ENCODE data around the gene CSGALNACT2. TPM values are rescaled to one million over a fixed set of nuclear protein-coding genes. Genes with fewer than 3 reads are reported as not detected.

CSGALNACT2 gene
- total RNA-seq, 4 donors from 2014 or later, result 29.1 to 43.3 (median 34.7) TPM

- Histone ChIP-seq H3K4me3 (no peak overlapping the region), H3K27me3 (no peaks in the 10 kb centered on the region), H3K36me3 (no peaks in the 10 kb centered on the region), H3K9me3 (no peaks in the 10 kb centered on the region), H3K27ac (peak overlapping the region in 2 of 4 donors; percentile 24 to 90), H3K4me1 (peaks cover 0 to 33% (median 2%) of the 10 kb centered on the region in 4 donors)
- no peak for DNase-seq (ENCODE audit: low spot score in 2 of 2)
- TF ChIP-seq EP300 (IDR thresholded peaks at IDR 0.05), result no peak
- TF ChIP-seq, protein P1, sequence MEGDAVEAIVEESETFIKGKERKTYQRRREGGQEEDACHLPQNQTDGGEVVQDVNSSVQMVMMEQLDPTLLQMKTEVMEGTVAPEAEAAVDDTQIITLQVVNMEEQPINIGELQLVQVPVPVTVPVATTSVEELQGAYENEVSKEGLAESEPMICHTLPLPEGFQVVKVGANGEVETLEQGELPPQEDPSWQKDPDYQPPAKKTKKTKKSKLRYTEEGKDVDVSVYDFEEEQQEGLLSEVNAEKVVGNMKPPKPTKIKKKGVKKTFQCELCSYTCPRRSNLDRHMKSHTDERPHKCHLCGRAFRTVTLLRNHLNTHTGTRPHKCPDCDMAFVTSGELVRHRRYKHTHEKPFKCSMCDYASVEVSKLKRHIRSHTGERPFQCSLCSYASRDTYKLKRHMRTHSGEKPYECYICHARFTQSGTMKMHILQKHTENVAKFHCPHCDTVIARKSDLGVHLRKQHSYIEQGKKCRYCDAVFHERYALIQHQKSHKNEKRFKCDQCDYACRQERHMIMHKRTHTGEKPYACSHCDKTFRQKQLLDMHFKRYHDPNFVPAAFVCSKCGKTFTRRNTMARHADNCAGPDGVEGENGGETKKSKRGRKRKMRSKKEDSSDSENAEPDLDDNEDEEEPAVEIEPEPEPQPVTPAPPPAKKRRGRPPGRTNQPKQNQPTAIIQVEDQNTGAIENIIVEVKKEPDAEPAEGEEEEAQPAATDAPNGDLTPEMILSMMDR (IDR thresholded peaks at IDR 0.05), result no peak
- WGBS, 2 donors, result 63 to 75% methylated on average over 1 to 5 of the region's 6 CpGs
Measured at GRCh38 chr10:43210556-43210955, 72.3 kb downstream of the CSGALNACT2 start.

DNA sequence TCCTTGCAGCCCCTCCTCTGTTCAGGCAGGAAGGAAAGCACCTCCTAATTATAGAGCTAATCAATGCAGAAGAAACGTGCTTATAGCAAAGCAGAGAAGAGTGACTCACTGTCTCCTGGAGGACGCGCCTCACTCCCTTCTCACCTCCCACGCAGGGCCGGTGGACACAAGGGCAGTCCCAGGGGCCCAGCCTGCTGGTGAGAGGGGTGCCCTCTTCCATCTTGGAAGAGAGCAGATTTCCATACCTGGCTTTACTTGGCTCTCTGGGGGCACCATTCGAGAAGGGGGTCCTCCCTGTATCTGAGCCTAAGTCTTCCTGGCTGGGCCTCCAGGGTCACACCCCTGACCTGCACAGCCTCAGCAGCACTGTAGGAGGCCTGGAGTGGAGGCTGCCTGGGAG is 72.8 kb downstream of the CSGALNACT2 start:
- Histone ChIP-seq H3K4me3 (no peak overlapping the region), H3K27me3 (no peaks in the 10 kb centered on the region), H3K27ac (peak overlapping the region in 2 of 4 donors; percentile 71 to 90), H3K9me3 (no peaks in the 10 kb centered on the region), H3K4me1 (peaks cover 0 to 36% (median 5%) of the 10 kb centered on the region in 4 donors), H3K36me3 (no peaks in the 10 kb centered on the region)
- TF ChIP-seq, protein P1 (IDR thresholded peaks at IDR 0.05), result no peak
- no peak for TF ChIP-seq EP300 (IDR thresholded peaks at IDR 0.05)
- no peak for TF ChIP-seq POLR2A (IDR thresholded peaks at IDR 0.05)
- WGBS, 2 donors, result 18 to 61% methylated on average over 3 to 6 of the region's 6 CpGs
- DNase-seq (ENCODE audit: low spot score in 2 of 2), result no peak

DNA sequence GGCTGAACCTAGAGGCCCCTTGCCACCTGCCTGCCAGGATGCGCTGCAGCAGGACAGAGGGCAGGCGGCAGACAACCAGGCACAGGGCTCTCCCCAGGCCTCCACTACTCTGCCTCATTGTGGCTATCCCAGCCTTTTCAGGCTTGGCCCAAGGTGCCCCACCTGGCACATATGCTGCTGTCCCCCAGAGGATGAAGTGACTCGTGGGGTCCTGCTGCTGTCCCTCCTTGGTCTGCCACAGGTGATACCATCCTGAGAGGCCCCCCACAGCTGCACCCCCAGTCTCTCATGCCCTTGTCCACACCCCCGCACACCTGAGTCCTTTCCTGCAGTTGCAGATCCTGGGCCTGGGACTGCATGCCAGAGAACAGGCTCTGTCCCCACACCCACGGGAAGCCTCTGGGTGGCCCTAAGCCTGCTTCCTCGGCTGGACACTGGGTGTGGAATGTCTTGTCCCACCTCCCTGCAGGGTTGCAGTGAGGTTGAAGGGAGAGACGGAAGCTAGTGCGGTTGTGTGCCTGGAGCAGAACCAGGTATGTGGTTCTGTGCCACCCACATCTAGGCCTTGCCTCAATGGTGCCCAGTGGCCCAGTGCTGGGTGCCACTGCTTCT is 73.3 kb downstream of the CSGALNACT2 start:
- Histone ChIP-seq H3K9me3 (no peaks in the 10 kb centered on the region), H3K4me3 (no peak overlapping the region), H3K36me3 (no peaks in the 10 kb centered on the region), H3K27me3 (no peaks in the 10 kb centered on the region), H3K4me1 (peaks cover 0 to 38% (median 5%) of the 10 kb centered on the region in 4 donors), H3K27ac (peak overlapping the region; percentile 29 to 90 (median 50))
- TF ChIP-seq POLR2A (IDR thresholded peaks at IDR 0.05), result no peak
- TF ChIP-seq, protein P1 (IDR thresholded peaks at IDR 0.05), result no peak
- no peak for TF ChIP-seq EP300 (IDR thresholded peaks at IDR 0.05)
- WGBS, 2 donors, result 33 to 60% methylated on average over 3 to 7 of the region's 8 CpGs
- no peak for DNase-seq (ENCODE audit: low spot score in 2 of 2)

- Histone ChIP-seq H3K27ac (peak overlapping the region; percentile 29 to 90 (median 50)), H3K9me3 (no peaks in the 10 kb centered on the region), H3K4me1 (peaks cover 0 to 38% (median 5%) of the 10 kb centered on the region in 4 donors), H3K27me3 (no peaks in the 10 kb centered on the region), H3K4me3 (no peak overlapping the region), H3K36me3 (no peaks in the 10 kb centered on the region)
- 42 to 55% methylated on average over 12 to 13 of the region's 13 CpGs for WGBS, 2 donors
- no peak for DNase-seq (ENCODE audit: low spot score in 2 of 2)
- TF ChIP-seq EP300 (IDR thresholded peaks at IDR 0.05) (no peak), POLR2A (IDR thresholded peaks at IDR 0.05) (no peak)
- TF ChIP-seq, protein P1 (IDR thresholded peaks at IDR 0.05), result no peak
Measured at GRCh38 chr10:43212043-43212721, 73.9 kb downstream of the CSGALNACT2 start.
